ENCODE data around the gene MPPED1.

MPPED1 gene

DNA sequence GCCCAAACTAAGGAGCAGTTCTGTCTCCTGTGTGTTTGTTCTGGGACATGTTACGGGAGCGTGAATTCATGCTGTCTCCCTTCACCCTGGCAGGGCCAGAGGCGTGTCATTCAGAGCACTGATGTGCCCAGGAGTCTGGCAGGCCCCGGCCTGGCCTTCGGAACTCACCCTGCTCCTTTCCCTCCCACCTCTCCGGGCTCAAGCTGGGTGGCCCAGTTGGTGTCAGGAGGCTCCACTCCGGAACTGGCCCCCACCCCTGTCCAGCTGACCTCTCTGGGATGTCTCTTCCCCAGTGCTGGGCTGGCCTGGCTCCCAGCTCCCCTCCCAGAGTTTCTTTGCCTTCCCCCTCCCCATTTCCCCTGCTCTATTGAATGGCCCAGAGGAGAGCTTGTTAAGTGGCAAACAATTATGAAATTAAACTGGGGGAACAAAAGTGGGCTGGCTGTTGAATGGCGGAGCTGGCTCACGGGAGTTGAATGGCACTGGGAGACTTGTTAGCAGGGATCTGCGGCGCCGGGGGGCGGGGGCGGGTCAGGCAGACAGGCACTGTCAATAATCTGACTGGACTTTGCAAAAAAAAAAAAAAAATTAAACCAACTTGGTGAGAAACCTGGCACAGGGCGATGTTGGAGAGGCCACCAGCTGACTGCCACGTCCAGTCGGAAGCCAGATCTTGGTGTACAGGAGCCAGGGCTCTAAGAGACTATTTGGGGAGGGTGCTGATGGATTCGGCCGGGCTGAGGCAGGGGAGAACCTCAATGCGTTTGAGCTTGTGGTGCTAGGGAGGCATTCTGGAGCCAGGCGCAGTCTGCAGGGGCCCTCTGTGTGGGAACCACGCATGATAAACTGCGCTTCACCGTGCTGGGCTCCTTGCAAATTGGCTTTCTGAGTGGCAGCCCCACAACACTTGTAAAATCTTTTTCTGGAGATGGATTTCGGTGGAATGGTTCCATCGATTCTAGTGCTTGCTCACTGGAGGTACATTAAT is 1.3 kb downstream of the MPPED1 start:
- no peak for DNase-seq

DNA sequence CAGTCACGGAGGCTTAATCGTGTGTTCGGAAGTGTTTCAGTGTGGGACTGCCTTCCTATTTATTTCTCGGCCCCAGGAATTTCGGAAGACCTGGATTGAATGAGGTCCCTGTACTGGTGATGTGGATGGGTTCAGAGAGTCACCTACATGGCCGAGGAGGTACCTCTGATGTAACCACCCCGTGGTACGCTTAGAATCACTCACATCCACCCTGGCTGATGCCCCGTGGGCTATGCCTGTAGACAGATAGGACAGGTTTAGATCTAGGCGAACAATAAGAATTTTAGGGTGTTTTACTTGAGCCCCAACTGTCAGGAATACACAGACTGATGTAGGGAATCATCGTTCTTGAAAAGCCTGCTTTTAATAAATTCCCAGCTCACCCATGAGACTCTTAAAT is 2.0 kb downstream of the MPPED1 start:
- no peak for DNase-seq

DNA sequence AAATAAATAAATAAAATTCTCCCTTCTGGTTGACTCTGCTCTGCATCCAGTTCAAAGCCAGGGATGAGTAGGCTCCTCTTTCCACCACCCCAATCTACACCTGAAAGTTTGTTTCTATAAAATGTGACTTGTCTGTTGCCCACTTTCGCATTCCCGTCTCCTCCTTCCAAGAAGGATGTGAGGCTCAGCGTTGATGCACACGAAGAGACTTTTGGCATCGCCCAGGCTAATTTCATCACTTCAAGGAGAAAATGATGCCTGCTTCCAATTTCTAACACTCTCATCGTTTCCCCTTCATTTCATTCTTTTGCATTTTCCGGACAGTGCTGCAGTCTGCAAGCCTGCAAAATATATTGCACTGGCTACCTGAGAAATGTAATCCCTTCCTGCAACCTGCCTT is 3.9 kb downstream of the MPPED1 start:
- no peak for DNase-seq

DNA sequence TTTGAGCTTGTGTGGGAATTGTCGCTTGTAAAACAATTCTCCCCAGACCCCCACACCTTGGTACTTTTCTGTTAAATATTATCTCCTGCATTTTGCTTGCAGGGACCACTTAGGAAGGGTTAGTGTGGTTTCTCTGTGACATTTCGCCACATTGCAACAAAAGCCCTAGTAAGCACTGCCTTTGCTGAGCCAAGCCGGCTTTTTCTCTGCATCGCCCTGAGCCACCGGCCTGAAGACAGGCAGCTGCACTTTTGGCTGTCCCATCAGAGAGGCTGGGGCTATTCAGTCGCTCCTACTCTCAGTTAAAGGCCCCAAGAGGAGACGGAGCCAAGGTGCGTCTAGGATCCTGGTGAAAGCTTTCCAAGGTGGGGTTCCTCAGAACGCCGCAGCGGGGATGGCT is 5.7 kb downstream of the MPPED1 start:
- no peak for DNase-seq

DNA sequence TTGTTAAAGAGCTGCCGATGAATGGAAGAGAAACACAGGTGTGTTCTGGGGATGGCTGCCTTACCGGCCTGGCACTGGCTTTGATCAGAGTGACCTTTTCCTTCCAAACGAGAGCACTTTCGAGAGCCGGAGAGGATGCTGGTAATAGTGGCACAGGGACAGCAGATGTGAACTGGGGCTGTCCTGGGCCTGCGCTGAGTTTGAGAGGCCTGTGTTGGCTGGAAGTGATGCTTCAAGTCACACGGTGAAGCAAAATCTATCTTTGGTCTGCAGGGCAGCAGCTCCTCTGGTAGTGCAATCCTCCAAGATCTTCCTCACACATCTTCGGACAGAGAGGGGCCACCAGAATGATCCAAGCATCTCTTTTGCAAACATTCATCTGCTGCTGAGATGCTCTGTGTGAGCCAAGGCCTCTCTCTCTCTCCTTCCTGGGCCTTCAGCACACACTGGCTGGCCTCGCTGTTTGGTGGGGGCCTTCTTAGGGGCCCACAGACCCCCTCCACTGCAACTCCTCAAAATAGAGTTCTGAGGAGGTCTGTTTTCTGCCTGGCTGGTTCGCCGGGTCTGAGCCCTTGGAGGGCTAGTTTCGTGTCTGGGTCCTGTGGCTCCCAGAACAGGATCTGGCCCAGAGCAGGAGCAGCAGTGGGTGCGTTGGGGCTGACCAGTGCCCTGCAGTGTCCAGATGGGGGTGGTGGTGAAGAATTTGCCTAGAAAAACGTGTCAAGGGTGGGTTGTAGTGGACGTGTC is 6.4 kb downstream of the MPPED1 start:
- DNase-seq: no peak

DNA sequence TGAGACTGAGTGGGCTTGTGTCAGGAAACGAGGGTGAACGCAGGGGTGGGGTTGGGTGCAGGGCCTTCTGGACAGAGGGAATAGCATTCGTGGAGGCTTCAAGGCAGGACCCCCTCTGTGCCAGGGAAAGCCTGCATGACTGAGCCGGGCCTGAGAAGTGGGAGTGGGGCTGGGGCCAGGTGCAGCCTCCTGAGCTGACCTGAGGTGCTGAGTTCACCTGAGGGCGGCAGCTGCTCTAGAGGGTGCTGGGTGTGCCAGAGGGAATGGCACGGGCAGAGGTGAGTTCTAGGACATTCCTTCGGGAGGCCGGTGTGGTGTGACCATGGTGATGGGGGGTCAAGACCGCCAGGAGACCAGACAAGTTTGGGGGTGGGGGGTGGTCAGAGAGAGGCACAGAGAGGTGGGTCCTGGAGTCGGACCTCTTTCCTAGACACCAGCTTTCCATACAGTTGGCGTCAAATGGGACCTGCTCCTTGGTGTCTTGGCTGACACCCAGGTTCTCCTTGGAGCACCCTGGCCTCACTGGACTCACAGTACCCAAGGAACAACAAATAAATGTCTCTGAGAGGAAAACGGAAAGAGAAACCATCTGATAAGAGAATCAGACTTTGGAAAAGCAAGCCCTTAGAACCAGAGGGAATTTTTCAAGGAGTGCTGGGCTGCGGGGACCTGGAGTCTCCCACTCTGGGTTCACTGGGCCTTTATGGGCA is 7.7 kb downstream of the MPPED1 start:
- no peak for DNase-seq

DNA sequence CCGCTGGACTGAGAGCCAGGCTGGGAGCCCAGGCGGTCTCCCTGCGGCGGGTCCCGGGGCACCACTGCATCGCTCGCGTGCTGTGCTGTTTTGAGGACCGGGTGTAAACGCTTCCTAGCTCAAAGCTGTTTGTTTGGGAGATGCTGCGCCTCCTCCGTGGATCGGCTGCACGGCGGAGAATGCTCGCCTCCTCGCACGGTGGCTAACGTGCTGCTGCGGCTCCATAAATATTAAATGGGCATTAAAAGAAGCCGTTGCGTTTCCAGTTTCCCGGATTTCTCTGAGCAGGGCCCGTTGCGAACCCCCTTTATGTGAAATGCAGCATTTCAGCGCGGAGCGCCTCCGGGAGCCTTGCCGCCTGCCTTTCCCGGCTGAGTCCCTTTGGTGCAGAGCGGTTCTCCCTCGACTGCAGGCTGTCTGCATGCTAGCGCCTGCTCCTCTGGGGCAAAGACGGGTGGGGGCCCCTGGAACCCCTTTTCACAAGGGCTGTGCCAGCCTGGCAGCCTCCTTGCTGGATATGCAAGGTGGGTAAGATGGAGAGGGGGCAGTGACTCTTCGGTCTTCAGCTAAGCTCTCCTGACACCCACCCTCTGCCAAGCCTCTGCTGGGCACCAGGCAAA is 9.3 kb downstream of the MPPED1 start:
- no peak for DNase-seq

DNA sequence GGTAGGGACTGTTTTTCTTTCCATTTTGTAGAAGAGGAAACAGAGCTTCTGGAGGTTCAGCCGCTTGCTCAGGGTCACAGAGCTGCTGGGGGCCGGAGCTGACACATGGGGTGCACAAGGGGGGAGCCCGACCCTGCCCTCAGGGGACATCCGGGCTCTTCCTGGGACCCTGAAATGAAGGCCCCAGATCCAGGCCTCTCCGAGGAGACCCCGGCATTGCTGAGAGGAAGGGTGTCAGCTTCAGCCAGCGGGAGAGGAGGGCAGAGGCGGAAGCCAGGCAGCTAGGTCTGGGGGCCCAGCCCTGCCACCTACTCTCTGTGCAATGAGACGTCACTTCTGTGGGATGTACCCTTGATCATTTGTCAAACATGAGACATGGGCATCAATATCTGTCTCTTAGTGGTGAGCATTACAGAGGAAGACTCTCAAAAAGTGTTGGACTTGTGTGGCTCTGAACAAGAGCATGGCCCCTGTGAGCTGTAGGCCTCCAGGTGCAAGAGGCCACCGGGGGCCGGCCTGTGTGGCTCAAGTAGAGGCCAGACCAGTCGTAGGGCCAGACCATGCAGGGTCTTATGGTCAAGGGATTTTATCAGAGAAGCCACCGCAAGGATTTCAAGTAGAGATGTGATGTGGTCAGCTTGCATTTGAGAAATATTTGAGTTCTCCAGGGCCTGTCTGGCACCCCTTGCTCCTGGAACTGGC is 10.3 kb downstream of the MPPED1 start:
- no peak for DNase-seq

DNA sequence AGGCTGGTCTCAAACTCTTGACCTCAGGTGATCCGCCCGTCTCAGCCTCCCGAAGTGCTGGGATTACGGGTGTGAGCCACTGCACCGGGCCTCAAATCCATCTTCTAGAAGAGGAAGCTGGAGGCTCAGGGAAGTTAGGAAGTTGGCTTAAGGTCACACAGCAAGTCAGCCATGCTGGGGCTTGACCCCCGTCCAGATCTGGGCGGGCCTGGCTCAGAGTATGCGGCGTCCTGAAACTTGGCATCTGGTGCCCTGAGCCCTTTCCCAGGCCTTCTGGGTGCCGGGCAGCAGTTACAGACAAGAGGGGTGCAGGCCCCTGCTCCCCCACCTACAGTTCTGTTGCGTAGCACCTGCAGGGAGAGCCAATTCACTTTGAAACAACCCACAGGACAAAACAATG is 11.2 kb downstream of the MPPED1 start:
- no peak for DNase-seq

DNA sequence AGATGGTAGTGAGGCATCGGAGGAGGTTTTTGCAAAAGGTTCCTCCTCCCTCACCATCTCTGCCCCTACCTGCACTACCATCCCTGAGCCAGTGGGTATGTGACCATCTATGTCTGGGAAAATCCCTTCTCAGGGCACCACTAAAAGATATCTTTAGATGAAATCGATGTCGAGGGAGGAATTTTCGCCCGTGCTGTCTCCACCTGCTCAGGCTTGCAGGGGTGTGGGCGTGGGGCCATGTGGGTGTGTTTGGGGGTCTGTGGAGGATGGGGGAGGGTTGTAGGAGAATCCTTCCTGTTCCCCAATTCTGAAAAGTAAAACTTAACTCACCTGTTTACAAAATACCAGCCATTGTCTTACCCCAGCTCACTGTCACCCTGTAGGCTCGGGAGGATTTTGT is 12.4 kb downstream of the MPPED1 start:
- no peak for DNase-seq

DNA sequence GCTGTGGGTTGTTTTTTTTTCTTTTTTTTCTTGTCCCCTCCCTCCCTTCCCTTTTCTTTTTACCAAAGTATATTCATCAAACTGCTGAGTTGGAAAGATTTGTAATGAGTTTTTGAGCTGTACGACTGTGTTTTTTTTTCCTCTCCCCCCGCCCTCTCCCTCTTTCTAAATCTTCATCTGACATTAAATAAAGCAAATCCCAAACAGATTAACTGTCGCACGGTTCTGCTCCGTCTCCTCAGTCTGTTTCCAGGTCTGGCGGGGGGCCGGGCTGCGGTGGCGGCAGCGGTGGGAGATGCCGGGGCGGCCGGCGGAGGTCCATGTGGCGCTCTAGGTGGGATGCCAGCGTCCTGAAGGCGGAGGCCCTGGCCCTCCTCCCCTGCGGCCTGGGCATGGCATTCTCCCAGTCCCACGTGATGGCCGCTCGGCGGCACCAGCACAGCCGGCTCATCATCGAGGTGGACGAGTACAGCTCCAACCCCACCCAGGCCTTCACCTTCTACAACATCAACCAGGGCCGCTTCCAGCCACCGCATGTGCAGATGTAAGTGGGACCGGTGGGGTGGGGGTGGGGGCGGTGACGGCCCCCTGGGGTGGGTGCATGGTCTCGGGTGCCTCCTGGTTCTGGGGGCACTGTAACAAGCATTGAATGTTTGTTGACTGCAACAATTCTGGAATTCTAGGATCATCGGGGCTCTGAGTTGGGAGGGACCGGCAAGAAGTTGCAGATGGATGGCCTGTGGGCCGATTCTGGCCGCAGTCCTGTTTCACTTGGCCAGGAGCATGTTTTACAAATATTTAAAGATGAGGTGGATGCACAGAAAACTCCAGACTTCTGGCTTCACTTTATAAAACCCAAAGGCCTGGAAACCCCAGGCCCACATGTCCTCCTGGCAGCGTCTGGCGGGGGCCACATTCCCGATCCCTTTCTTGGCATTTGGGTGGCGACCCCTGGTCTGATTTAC is 13.1 kb downstream of the MPPED1 start:
- DNase-seq: no peak

DNA sequence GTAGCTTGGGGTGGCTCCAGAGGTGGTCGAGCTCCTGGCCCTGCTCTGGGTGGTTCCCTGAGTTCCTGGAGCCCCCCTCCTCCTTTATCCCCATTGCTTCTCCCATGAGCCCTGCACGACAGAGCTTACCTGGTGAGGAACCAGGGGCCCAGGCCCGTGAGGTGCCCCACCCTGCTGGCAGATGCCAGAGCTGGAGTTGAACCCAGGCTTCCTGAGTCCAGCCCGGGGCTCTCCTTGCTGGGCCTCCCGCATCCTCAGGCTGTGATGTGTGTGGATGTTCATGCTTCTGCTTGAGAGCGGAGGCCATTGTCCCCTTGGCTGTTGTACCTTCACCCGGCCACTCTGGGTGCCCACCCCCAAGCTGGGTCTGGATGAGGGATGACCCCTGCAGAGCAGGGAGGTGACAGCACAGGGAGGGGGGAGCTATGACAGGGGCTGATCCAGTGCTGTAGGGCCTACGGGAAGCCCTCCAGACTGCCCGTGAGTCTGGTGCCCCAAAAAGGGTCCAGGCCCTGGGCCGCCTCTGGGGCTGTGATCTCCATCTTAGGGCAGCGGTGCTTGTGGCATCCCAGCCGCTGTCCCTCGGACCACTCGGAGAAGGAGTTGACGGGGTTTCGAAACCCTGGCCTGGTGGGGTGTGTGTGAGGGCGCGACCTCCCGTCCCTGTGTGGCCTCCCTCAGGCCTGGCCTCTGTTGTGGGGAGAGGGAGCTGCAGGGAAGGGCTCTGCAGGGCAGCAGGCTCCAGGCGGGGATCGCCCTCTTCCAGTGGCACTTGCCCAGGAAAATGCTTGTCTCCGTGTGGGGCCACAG is 14.4 kb downstream of the MPPED1 start:
- no peak for DNase-seq

DNA sequence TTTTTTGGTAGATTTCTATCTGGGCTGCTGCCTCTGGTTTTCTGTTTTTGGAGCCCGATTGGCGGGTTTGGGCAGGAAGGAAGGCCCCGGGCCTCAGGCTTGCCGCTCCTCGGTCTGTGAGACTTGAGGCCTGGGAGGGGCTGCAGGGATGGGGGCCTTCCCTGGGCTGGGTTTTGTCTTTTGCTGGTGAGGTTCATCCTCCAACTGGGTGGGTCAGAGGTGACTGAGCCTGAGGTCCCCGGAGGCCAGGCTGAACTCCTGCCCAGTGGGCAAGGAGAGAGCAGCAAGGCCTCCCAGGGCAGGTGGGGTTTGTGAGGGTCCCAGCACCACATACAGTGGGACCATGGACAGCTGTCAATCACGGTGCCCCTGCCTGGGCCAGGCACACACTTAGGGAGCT is 15.0 kb downstream of the MPPED1 start:
- no peak for DNase-seq

DNA sequence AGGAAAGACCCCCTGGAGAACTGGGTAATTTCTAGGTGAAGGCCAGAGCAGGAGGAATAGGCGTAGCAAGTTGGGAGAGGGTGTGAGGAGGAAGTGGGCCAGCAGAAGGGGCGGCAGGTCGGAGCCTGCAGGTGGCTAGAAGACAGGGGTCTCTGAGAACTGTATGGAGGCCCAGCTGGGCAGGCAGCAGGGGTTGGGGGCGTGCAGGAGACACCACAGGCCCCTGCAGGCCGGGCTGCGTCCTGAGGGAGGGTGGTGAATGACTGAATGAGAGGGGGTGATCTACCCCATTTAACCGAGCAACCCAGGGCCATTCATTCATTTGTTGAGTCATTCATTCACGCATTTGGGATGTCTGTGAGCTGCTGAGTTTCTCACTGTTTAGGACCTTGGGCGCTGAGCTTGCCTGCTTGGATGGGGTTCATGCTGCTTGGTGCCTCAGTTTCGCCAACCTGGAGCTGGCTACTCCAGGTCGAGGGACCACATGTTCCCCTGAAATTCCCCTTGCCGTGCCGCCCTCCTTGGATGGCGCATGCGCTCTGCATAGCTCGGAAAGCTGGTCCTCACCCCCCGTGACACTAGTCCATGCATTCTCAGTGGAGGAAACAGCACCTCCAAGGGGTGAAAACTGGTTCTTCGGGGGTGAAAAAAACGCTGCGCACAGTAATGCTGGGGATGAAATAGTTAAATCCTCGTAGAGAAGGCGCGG is 15.6 kb downstream of the MPPED1 start:
- no peak for DNase-seq

DNA sequence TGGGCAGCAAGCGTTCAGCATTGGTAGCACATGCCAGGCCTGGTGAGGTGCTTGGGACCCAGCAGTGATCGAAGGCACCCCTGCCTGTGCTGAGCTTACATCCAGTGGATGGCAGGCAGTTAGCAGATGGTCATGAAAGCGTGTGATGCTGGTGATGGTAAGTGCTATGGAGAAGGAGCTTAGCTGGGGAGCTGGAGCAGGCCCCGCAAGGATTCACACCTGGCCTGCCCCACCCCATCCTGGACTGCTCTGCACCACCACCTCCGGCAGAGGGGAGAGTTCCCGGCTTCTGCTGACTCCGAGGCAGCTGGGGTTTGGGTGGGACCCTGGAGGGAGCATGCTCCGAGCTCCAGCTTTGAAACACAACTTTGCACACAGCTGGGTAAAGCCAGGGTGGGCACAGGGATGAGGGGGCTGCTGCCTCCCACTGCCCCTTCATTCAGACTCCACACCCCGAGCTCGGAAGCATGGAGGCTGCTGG is 16.2 kb downstream of the MPPED1 start:
- no peak for DNase-seq

DNA sequence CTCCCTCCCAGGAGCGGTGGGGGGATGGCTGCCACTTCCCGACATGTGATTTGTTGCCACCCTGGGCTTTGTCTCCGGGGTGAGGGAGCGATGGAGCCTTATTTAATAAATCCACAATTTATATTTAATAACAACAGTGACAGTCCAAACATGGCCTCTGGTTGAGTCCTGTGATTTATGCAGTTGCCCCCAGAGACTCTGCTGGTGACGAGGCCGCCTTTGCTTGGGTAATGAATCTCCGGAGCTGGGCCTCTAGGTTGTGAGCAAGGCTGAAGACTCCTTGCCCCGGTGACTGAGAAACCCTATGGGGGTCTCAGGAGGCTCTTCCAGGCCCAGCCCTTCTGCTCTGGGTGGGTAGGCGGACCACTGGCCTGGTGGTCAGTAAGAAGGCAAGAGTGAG is 16.7 kb downstream of the MPPED1 start:
- DNase-seq: no peak

DNA sequence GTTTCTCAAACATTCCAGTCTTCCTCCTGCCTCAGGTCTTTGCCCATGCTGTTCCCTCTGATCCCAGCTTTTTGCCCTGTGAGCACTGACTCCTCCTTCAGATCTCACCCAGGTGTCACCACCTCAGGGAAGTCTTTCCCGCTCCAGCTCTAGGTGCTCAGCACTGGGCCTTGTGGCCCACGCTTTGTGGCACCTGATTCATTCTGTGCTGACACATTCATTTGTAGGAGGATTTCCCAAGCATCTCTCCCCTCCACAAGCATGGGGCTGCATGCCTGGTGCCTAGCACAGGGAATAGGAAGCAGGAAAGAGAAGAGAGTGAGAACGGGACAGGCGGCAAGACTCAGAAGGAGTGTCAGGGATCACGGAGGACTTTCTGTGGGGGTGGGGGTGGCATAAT is 17.6 kb downstream of the MPPED1 start:
- DNase-seq: no peak

DNA sequence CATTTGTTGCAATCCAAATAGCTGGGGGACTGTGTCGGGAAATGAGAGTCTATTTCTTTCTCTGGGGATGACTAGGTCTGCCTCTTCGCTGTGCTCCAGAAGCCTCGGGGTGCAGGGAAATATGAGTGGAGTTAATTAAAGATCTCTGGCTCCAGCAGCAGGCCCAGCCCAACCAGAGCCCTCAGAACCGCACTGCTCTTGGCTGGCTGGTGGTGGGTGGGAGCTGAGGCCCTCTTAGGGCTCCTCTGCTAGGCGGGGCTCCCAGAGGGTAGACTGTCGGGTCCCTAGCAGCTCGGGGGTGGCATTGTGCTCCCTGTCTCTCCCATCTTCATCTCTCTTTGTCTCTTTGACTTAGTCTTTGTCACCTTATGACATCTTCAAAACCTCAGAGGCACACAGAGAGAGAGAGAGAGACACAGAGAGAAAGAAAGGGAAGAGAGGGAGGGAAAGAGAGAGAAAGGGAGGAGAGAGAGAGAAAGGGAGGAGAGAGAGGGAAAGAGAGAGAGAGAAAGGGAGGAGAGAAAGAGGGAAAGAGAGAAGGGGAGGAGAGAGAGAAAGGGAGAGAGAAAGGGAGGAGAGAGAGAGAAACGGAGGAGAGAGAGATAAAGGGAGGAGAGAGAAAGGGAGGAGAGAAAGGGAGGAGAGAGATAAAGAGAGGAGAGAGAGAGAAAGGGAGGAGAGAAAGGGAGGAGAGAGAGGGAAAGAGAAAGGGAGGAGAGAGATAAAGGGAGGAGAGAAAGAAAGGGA is 20.2 kb downstream of the MPPED1 start:
- no peak for DNase-seq
